SIG-M5 (cell line): Measurements from ENCODE around the gene GSTT4.
"Not testable (repeated sequence)": the region's sequence is repeated elsewhere in the genome, so short reads cannot be mapped to it uniquely, and the experiment has no call there.

Source experiments
- DNase-seq: peaks from one replicate; lab custom pipeline; 2025; lab: John Stamatoyannopoulos, UW

The GSTT4 gene

GRCh38 chr22:23986538-23987178, 18.6 kb downstream of the GSTT4 start:
- DNase-seq, result not testable (repeated sequence)

- DNase-seq, result not testable (repeated sequence)
Observed at GRCh38 chr22:23986089-23986488, 19.2 kb downstream of the GSTT4 start.

- DNase-seq, result no peak
Observed at GRCh38 chr22:23984430-23984829, 20.8 kb downstream of the GSTT4 start.

- DNase-seq, result not testable (repeated sequence)
Observed at GRCh38 chr22:23980567-23980966, 24.7 kb downstream of the GSTT4 start.

- not testable (repeated sequence) for DNase-seq
Observed at GRCh38 chr22:23979557-23980240, 25.6 kb downstream of the GSTT4 start, which contains the start of gene GSTT2. GSTT2 (plus strand) TSS chr22:23980134.

GRCh38 chr22:23977304-23977703, 27.9 kb downstream of the GSTT4 start:
- not testable (repeated sequence) for DNase-seq

GRCh38 chr22:23974836-23975352, 30.4 kb downstream of the GSTT4 start:
- DNase-seq, result not testable (repeated sequence)

- DNase-seq, result not testable (repeated sequence)
Observed at GRCh38 chr22:23974345-23974744, 30.9 kb downstream of the GSTT4 start, which contains the start of gene DDT. DDT (minus strand) TSS chr22:23974441; CDS start chr22:23974414, 27 bp downstream.

GRCh38 chr22:23971927-23972326, 33.3 kb downstream of the GSTT4 start:
- not testable (repeated sequence) for DNase-seq

GRCh38 chr22:23970816-23971486, 34.3 kb downstream of the GSTT4 start:
- no peak for DNase-seq

- DNase-seq, result no peak
Observed at GRCh38 chr22:23970201-23970641, 35.0 kb downstream of the GSTT4 start.

GRCh38 chr22:23969071-23969470, 36.2 kb downstream of the GSTT4 start:
- DNase-seq, result no peak

GRCh38 chr22:23966568-23966967, 38.7 kb downstream of the GSTT4 start, which contains the start of gene DDTL:
DDTL (plus strand) TSS chr22:23966888; CDS start chr22:23966915, 27 bp downstream.
- not testable (repeated sequence) for DNase-seq

- DNase-seq, result not testable (repeated sequence)
Observed at GRCh38 chr22:23966094-23966493, 39.2 kb downstream of the GSTT4 start.

GRCh38 chr22:23961084-23961771, 44.0 kb downstream of the GSTT4 start, which contains the start of gene GSTT2B:
GSTT2B (minus strand) TSS chr22:23961195; CDS start chr22:23961131, 64 bp downstream.
- DNase-seq, result not testable (repeated sequence)

- not testable (repeated sequence) for DNase-seq
Observed at GRCh38 chr22:23956301-23956900, 48.9 kb downstream of the GSTT4 start.

- not testable (repeated sequence) for DNase-seq
Observed at GRCh38 chr22:23955886-23956285, 49.4 kb downstream of the GSTT4 start.

- not testable (repeated sequence) for DNase-seq
Observed at GRCh38 chr22:23954991-23955305, 50.3 kb downstream of the GSTT4 start.

GRCh38 chr22:23954193-23954990, 50.9 kb downstream of the GSTT4 start:
- not testable (repeated sequence) for DNase-seq

- not testable (repeated sequence) for DNase-seq
Observed at GRCh38 chr22:23953485-23953884, 51.8 kb downstream of the GSTT4 start.
